Fibroblast of peridontal ligament (primary cell): ENCODE data around the gene TESK2.
A peak's percentile ranks its signal among the peaks of the same experiment; 100 is the strongest.

ENCODE experiments used
- DNase-seq: peaks from one replicate; pipeline ENCODE4 v3.0.0-alpha.2; 2010; ENCODE audit errors: extremely low read depth

The TESK2 gene

GRCh38 chr1:45337630-45338325 is 153.2 kb downstream of the TESK2 start:
- DNase-seq, result no peak

DNA sequence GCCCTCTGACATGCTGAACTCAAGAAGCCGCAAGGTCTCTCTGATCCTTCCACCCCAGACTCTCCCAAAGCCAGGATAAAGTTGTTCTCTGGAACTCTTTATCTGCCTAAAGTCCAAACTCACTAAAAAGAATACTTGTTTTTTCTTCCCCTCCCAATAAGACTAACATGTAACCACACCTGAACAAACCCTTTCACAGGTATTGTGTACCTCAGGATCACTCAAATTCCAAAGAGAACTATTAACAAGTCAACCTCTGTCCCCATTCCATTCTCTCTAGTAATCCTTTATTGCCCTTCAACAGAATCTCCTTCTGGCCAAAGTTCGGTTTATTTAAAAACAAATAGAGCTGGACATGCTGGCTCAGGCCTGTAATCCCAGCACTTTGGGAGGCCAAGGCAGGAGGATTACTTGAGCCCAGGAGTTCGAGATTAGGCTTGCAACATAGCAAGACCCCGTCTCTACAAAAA is 155.1 kb downstream of the TESK2 start:
- DNase-seq, result no peak

DNA sequence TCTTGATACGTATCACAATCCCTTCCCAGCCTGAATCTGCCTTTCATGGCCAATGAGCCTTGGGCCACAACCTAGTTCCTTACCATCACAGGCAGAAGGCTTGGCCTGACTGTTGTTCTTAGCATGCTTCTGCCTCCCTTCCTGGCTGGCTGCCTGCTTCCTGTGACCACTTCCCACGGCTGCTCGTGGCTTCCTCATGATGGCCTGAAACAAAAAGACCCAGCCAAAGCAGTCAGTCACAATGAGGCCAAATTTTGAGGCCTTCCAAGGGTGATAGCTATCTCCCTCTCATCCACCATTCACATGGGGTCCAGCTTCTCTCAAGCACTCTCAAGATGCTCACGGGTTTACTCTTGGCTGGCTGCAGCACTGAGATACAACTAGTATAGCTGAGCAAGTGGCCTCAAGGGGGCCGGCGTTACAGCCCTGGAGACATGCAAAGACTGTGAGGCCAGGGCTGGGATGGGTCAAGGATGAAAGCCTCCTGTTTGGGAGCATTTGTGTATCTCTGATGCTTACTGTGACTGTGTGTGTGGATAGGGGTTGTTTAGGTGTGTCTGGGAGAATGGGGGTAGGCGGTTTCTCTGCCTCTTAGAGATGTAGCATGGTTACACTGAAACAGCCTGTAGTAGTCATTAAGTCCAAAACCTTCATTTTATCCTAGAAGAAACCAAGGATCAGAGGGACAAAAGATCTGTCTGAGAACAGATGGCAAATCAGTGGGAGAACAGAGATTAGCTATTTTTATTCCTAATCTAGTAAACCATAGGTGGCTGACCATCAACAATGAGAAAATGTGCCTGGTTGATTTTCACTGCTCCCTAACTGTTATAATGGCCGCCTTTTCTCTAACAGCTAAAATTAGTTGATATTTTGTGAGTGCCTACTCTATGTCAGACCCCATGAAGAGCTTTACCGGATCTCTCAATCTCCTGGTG is 156.4 kb downstream of the TESK2 start:
- DNase-seq, result no peak

- DNase-seq, result no peak
Observed at GRCh38 chr1:45332346-45332720, 158.6 kb downstream of the TESK2 start.

GRCh38 chr1:45331436-45332345 is 159.3 kb downstream of the TESK2 start:
- DNase-seq, result no peak

DNA sequence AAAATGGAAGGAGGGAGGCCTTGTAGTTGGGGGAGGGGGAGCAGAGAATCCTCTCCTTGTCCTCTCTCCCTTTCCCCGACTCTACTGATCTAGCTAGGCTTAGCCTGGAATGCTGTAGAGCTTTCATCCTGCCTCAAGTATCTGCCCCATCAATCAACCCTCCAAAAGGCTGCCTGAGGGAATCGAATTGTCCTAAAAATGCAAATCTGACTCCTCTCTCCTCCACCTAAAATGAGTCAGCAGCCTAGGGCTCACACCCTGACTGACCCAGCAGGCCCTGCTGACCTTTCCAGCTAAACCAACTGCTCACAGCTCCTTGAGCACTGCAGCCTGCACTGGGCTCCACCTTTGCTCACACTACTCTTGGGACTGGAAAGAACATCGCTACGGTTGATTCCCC is 161.5 kb downstream of the TESK2 start:
- no peak for DNase-seq

- DNase-seq, result no peak
Observed at GRCh38 chr1:45328680-45329079, 162.3 kb downstream of the TESK2 start.

DNA sequence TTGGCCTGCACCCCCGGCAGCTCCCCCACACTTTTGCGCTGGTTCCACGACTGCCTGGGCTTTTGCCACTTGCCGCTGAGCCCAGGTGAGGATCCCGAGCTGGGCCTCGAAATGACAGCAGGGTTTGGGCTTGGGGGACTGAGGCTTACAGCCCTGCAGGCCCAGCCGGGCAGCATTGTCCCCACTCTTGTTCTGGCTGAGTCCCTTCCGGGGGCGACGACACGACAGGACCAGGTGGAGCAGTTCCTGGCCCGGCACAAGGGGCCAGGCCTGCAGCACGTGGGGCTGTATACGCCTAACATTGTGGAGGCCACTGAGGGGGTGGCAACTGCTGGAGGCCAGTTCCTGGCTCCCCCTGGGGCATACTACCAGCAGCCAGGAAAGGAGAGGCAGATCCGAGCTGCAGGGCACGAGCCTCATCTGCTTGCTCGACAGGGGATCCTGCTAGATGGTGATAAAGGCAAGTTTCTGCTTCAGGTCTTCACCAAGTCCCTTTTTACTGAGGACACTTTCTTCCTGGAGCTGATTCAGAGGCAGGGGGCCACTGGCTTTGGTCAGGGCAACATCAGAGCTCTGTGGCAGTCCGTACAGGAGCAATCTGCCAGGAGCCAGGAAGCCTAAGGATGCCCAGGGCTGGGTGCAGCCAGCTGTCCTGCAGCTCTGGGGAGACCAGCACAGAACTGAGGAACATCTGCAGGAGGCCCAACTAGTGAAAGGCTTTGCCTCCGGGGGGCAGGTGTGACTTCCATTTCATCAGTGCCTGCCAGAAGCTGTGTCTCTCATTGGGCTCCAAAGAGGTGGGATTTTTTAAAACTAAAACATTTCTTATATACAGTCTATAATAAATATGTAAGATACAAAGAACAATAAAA is 163.1 kb downstream of the TESK2 start:
- DNase-seq, result no peak

DNA sequence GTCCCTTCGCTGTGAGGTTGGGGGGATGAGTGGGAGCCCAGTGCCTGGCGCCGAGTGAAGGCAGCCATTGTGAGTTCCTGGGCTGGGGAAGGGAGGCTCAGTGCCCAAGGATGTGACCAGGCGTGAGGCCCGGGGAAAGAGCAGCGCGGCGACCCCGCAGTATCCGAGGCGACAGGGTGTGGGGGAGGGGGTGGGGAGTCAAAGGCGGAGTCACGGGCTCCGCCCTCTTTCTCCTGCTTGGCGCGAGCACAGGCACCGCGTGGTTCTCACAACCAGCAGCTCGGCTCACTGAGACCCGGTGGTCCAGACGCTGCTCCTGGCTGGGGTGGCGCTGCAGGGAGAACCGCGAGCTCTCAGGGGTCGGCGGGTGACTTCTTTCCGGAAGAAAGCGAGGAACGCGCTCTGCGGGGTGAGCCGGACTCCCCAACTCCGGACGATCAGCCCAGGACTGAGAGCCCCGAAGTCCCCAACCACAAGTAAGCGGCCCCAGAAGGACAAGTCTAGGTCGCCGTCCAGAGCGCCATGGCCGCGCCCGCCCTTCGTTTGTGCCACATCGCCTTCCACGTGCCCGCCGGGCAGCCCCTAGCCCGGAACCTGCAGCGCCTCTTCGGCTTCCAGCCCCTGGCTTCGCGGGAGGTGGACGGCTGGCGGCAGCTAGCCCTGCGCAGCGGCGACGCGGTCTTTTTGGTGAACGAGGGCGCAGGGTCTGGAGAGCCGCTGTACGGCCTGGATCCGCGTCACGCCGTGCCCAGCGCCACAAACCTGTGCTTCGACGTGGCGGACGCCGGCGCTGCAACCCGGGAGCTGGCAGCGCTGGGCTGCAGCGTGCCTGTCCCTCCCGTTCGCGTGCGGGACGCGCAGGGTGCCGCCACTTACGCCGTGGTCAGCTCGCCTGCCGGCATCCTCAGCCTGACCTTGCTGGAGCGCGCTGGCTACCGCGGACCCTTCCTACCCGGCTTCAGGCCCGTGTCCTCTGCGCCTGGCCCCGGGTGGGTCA is 164.0 kb downstream of the TESK2 start, which contains the start of gene HPDL:
Gene HPDL (plus strand): TSS at position 269 of the 997 bp plus-strand sequence. CDS start 254 bp downstream, at position 523.
- DNase-seq, result peak; percentile 32

DNA sequence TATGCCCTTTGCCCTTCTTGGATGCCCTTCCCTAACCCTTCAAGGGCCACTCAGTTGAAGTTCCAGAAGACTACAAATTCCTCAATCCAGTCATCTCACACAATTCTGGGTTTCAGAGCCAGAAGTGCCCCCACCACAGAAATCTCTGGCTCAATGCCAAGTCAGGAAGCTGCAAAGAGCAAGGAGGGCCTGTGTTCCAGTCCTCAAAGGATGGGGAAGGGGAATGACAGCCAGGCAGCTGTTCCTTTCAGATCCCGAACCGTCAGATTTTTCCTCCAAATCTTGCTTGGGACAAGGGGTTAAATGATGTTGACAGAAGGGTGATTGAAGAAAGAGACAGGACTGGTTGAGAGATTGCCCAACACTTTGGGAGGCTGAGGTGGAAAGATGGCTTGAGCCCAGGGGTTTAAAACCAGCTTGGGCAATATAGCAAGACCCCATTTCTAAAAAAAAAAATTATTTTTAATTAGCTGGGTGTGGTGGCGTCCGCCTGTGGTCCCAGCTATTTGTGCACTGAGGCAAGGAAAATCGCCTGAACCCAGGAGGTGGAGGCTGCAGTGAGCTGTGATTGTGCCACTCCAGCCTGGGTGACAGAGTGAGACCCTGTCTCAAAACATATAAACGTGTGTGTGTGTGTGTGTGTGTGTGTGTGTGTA is 165.0 kb downstream of the TESK2 start:
- no peak for DNase-seq

- no peak for DNase-seq
Observed at GRCh38 chr1:45322486-45323040, 168.4 kb downstream of the TESK2 start.

DNA sequence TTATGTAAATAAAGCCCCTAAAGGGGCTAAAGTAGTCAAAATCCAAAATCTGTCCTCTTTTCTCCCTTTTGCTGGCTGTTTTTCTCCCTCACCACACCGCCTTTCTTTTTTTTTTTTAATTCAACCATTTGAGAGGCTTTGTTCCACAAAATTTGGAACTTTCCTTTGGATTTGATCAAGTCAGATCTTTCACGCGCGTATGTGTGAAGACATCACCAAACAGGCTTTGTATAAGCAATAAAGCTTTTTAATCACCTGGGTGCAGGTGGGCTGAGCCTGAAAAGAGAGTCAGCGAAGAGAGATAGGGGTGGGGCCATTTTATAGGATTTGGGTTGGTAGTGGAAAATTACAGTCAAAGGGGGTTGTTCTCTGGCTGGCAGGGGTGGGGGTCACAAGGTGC is 169.5 kb downstream of the TESK2 start:
- no peak for DNase-seq

DNA sequence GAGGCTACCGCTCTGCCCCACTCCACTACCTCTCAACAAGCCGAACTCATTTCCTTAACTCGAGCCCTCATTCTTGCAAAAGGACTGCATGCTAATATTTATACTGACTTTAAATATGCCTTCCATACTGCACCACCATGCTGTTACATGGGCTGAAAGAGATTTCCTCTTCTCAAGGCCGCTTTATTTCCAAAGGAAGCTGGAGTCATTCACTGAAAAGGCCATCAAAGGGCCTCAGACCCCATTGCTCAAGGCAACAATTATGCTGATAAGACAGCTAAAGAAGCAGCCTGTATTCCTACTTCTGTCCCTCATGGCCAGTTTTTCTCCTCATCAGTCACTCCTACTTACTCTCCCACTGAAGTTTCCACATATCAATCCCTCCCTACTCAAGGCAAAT is 171.2 kb downstream of the TESK2 start:
- DNase-seq, result no peak

DNA sequence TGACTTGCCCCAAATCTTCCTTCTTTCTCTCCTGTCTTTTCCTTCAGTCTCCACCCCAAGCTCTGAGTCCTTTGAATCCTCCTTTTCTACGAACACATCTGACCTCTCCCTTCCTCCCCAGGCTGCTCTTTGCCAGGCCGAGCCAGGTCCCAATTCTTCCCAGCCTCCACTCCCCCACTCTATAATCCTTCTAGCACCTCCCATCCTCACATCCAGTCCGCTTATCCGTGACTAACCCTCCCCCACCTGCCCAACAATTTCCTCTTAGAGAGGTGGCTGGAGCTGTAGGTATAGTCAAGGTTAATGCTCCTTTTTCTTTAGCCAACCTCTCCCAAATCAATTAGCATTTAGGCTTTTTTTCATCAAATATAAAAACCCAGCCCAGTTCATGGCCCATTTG is 173.8 kb downstream of the TESK2 start:
- DNase-seq, result no peak

GRCh38 chr1:45314266-45314665 is 176.7 kb downstream of the TESK2 start:
- DNase-seq, result no peak

DNA sequence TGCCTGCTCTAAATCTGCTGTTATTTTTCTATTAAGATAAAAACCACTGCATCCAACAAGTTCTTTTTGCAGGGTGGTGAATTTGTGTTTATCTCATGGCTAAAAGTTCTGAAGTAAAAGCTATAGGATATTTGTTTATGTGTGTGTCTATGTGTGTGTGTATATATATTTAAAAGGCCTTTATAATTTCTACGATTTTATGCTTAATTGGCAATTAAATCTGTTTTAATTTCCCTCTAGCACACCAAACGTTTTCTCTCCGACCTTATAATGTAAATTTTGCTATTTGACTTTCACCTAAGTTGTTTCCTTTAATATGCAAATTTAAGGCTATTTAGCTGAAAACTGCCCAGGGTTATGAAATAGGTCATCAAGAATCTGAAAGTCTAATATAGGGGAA is 184.1 kb downstream of the TESK2 start:
- DNase-seq, result no peak

- DNase-seq, result peak; percentile 15
Observed at GRCh38 chr1:45306319-45306718, 184.6 kb downstream of the TESK2 start.

GRCh38 chr1:45305231-45305630 is 185.7 kb downstream of the TESK2 start:
- no peak for DNase-seq
